ENCODE measurements around the gene TRAPPC2B. TPM values are rescaled to one million over a fixed set of nuclear protein-coding genes. Genes with fewer than 3 reads are reported as not detected.

Gene TRAPPC2B
- total and polyA plus RNA-seq, 8 donors, result 4.1 to 42.0 (median 21.9) TPM; not detected in 1

DNA sequence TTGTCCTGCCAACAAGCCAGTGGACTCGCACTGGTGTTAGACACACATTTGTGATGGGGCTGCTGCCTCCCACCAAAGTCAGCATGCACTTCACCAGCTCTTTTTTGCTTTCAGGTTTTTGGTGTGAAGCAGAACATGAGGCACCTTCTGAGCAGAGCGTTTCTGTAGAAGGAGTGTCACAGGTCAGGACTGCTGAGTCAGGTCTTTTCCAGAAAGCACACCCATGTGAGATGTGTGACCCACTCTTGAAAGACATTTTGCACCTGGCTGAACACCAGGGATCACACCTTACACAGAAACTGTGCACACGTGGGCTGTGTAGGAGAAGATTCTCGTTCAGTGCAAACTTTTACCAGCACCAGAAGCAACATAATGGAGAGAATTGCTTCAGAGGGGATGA is 7.4 kb upstream of the TRAPPC2B start:
- peaks cover 24 to 87% (median 79%) of the 10 kb centered on the region in 4 donors for H3K9me3 ChIP-seq
- TF ChIP-seq, protein P1, sequence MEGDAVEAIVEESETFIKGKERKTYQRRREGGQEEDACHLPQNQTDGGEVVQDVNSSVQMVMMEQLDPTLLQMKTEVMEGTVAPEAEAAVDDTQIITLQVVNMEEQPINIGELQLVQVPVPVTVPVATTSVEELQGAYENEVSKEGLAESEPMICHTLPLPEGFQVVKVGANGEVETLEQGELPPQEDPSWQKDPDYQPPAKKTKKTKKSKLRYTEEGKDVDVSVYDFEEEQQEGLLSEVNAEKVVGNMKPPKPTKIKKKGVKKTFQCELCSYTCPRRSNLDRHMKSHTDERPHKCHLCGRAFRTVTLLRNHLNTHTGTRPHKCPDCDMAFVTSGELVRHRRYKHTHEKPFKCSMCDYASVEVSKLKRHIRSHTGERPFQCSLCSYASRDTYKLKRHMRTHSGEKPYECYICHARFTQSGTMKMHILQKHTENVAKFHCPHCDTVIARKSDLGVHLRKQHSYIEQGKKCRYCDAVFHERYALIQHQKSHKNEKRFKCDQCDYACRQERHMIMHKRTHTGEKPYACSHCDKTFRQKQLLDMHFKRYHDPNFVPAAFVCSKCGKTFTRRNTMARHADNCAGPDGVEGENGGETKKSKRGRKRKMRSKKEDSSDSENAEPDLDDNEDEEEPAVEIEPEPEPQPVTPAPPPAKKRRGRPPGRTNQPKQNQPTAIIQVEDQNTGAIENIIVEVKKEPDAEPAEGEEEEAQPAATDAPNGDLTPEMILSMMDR (IDR thresholded peaks at IDR 0.05), result no peak
- H3K36me3 ChIP-seq, result peaks cover 38 to 83% (median 65%) of the 10 kb centered on the region in 4 donors
- no peak for DNase-seq
- no peak overlapping the region for H3K4me3 ChIP-seq
- H3K4me1 ChIP-seq, result peaks cover 11 to 22% (median 20%) of the 10 kb centered on the region in 4 donors
- WGBS, 5 donors, result 89 to 98% (median 90%) methylated on average over 4 of the region's 4 CpGs
- H3K27me3 ChIP-seq, result no peaks in the 10 kb centered on the region
- no peak overlapping the region for H3K27ac ChIP-seq
- intact Hi-C loops (cut with DNase I; ENCODE audit: low total_unique reads), result no loop called here

DNA sequence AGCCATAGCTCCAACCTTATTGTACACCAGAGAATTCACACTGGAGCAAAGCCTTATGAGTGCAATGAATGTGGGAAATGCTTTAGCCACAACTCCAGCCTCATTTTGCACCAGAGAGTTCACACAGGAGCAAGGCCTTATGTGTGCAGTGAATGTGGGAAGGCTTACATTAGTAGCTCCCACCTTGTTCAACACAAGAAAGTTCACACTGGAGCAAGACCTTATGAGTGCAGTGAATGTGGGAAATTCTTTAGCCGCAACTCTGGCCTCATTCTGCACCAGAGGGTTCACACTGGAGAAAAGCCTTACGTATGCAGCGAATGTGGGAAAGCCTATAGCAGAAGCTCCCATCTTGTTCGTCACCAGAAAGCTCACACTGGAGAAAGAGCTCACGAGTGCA is 5.9 kb upstream of the TRAPPC2B start:
- intact Hi-C loops (cut with DNase I; ENCODE audit: low total_unique reads), result no loop called here
- peaks cover under 1 to 14% (median 10%) of the 10 kb centered on the region in 4 donors for H3K4me1 ChIP-seq
- 95 to 100% (median 97%) methylated on average over 5 of the region's 5 CpGs for WGBS, 5 donors

DNA sequence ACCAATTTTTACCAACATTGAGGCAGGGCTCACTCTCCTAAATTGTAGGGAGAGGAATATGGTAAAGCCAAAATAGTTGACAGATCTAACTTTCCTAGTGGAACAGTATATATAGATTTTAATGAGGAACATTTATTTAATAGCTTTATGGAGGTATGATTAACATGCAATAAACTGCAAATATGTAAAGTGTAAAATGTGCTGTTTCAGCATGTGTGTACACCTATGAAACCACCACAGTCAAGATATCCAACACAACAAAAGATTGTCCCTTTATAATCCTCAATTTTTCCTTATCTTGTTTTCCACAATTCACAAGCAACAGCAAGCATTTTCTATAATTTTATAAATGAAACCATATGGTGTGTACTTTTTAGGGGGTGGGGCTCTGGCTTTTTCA is 4.1 kb upstream of the TRAPPC2B start:
- Histone ChIP-seq H3K9me3 (peaks cover 26 to 84% (median 75%) of the 10 kb centered on the region in 4 donors), H3K4me3 (no peak overlapping the region), H3K27ac (no peak overlapping the region), H3K27me3 (no peaks in the 10 kb centered on the region), H3K36me3 (peaks cover 34 to 65% (median 49%) of the 10 kb centered on the region in 4 donors), H3K4me1 (peaks cover 4 to 16% (median 10%) of the 10 kb centered on the region in 4 donors)
- intact Hi-C loops (cut with DNase I; ENCODE audit: low total_unique reads), result no loop called here
- TF ChIP-seq POLR2AphosphoS5 (IDR thresholded peaks at IDR 0.05) (no peak), EP300 (IDR thresholded peaks at IDR 0.05) (no peak), POLR2A (IDR thresholded peaks at IDR 0.05) (no peak)
- TF ChIP-seq, protein P1 (IDR thresholded peaks at IDR 0.05), result no peak
- no peak for DNase-seq

More for the DNA sequence above, 5.9 kb upstream of the TRAPPC2B start:
- Histone ChIP-seq H3K4me3 (no peak overlapping the region), H3K27me3 (no peaks in the 10 kb centered on the region), H3K27ac (no peak overlapping the region), H3K9me3 (peaks cover 24 to 97% (median 89%) of the 10 kb centered on the region in 4 donors), H3K36me3 (peaks cover 38 to 83% (median 65%) of the 10 kb centered on the region in 4 donors)
- no peak for TF ChIP-seq POLR2A (IDR thresholded peaks at IDR 0.05)
- TF ChIP-seq, protein P1 (IDR thresholded peaks at IDR 0.05), result no peak
- TF ChIP-seq POLR2AphosphoS5 (IDR thresholded peaks at IDR 0.05), result no peak
- no peak for TF ChIP-seq EP300 (IDR thresholded peaks at IDR 0.05)
- no peak for DNase-seq

DNA sequence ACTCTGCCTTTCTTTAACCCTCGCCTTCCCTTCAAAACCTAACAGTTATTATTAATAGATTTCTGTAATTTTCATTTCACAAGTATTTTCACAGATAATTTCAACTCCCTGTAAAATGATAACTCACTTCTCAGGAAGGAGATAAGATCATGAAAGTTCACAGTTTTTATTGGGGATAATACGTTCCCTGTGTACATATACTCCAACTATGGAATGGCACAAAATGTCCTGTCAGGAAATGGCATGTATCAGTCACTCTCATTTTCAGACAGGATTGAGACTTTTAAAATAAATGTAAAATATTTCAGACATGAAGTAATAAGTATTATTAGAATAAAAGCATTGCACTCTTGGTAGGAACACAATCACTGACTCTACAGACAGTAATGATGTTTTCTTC is 932 bp upstream of the TRAPPC2B start:
- Histone ChIP-seq H3K27ac (peak overlapping the region in 4 of 5 donors; percentile 95 to 98 (median 96)), H3K36me3 (peaks cover 4 to 39% (median 20%) of the 10 kb centered on the region in 4 donors), H3K4me3 (peak overlapping the region; percentile 82 to 86 (median 83)), H3K9me3 (peaks cover 17 to 72% (median 54%) of the 10 kb centered on the region in 4 donors), H3K27me3 (no peaks in the 10 kb centered on the region), H3K4me1 (peaks cover 4 to 20% (median 14%) of the 10 kb centered on the region in 4 donors)
- no peak for DNase-seq
- intact Hi-C loops (cut with DNase I; ENCODE audit: low total_unique reads), result no loop called here
- TF ChIP-seq POLR2AphosphoS5 (IDR thresholded peaks at IDR 0.05) (no peak), POLR2A (IDR thresholded peaks at IDR 0.05) (no peak), EP300 (IDR thresholded peaks at IDR 0.05) (no peak)
- TF ChIP-seq, protein P1 (IDR thresholded peaks at IDR 0.05), result no peak
- WGBS, 5 donors, result 65 to 79% (median 69%) methylated on average over 2 of the region's 2 CpGs
